GM12891 (cell line): ENCODE measurements around the gene SCAP.

ENCODE experiments used
- POLR2A ChIP-seq: IDR thresholded peaks from 2 replicates; pipeline ENCODE4 v1.6.1; 2011; ENCODE audit warnings: low read depth, low read length, control low read depth
- POLR2AphosphoS5 ChIP-seq: IDR thresholded peaks from 2 replicates; pipeline ENCODE4 v1.6.1; 2011; ENCODE audit warnings: low read depth, low read length, control low read depth
- TAF1 ChIP-seq: IDR thresholded peaks from 2 replicates; pipeline ENCODE4 v1.6.1; 2011; ENCODE audit warnings: low read depth, low read length, control low read depth

- TF ChIP-seq POLR2A (no peak), POLR2AphosphoS5 (no peak), TAF1 (no peak)
Observed at GRCh38 chr3:47412842-47413520, 62.8 kb downstream of the SCAP start.
